H1 (cell line): Measurements from ENCODE around the gene ABHD4. TPM values are rescaled to one million over a fixed set of nuclear protein-coding genes. Genes with fewer than 3 reads are reported as not detected.

Source experiments
- EP300 ChIP-seq, 2 experiments: IDR thresholded peaks; 1 replicate in 1 of 2; 2 replicates in 1 of 2; pipeline ENCODE4 v1.6.1; 2011 to 2012; ENCODE audit warnings: low read depth in 2 of 2, low read length in 2 of 2, mild to moderate bottlenecking in 2 of 2, borderline replicate concordance in 1 of 2, inconsistent platforms in 1 of 2, moderate library complexity in 1 of 2
- FOSL1 ChIP-seq: IDR thresholded peaks from 2 replicates; pipeline ENCODE4 v1.6.1; 2011; ENCODE audit warnings: mild to moderate bottlenecking, low read depth, low read length, moderate library complexity; ENCODE audit not compliant: insufficient read depth
- KDM4A ChIP-seq: IDR thresholded peaks from one replicate; pipeline ENCODE4 v1.7.1; 2012; ENCODE audit warnings: low read depth, mild to moderate bottlenecking, moderate library complexity, low read length, inconsistent platforms; ENCODE audit not compliant: severe bottlenecking
- SAP30 ChIP-seq: fragments of 300-600 bp; sonication (generic); IDR thresholded peaks from 2 replicates; pipeline ENCODE4 v1.7.1; 2012; ENCODE audit warnings: low read length, moderate library complexity, mild to moderate bottlenecking, inconsistent platforms; ENCODE audit not compliant: insufficient read depth, insufficient replicate concordance
- polyA plus RNA-seq, 7 experiments: library from polyadenylated mRNA; depleted of rRNA in 3 of 7; stranded (reverse) in 5 of 7; unstranded in 2 of 7; fragments of >200 nt in 5 of 7; fragments of 200-250 nt in 2 of 7; gene quantifications; 1 replicate in 5 of 7; 2 replicates in 1 of 7; 4 replicates in 1 of 7; pipeline versions ENCODE4 v1.2.1 to v1.2.3, GENCODE V29; 2011 to 2013; ENCODE audit warnings: missing spikeins in 2 of 7, mixed read lengths in 2 of 7
- total RNA-seq: library from RNA; stranded (reverse); fragmentation: NEBNext Ultra II Directional; extraction: Animal tissue kit (Norgen Biotek cat#: 25700); gene quantifications from 2 replicates; pipeline ENCODE4 v1.2.1, GENCODE V29; 2021

ABHD4 gene
- total and polyA plus RNA-seq, 2 of the 8 experiments (the other 6 are each of a cell fraction or from before 2014, with no cell fraction given) = 32.4 to 42.9 TPM

DNA sequence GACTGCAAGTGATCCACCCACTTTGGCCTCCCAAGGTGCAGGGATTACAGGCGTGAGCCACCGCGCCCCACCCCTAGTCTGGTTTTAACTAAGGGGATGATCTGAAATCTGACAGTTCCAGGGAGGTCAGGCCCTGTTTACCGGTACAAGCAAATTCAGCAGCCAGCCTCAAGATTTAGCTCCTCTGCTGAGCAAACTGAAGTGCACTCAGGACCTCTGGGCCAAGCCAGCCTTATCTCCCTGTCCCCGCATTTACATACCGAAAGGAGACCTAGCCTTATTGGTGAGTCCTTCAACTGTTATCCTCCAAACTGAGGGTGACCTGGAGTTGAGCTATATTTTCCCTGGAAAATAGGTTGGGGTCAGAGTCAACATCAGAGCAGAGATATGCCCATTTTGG, 835 bp upstream of the ABHD4 start (continued):
- TF ChIP-seq EP300 (IDR thresholded peaks at IDR 0.05; ENCODE audit: borderline replicate concordance in 1 of 2, low read depth in 2 of 2, low read length in 2 of 2) = no peak
- no peak for TF ChIP-seq SAP30
- no peak for TF ChIP-seq FOSL1
- TF ChIP-seq KDM4A = no peak
